ENCODE results near the gene COX7A2L.

Gene COX7A2L

DNA sequence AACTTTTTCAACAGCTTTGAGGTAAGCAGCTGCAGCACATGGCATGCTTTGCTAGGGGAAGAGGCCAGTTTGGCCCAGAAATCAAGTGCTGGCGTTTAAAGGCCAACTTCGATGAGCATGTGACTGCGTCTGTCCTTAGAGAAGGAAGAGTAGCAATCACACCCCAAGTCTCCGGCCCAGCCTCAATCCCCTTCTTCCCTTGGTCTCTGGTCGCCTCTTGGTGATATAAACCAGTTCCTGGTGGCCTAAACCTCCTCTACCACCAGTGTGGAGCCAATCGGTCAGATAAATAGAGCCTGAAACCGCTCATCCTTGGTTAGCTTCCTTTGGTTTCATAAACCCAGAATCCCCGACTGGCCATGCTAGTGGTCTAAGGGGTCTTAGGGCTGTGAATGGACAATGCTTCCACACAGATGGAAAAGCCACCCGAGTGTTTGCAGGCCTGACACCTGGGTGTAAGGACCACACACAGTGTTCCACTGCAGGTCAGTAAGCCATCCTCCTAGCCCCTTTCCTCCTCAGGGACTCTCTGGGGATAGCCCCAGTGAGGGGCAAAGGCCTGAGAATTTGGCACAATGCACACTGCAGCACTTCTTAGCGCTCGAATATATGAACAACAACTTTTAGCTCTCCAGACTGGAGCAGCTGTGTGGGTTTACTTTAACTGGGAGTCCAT is 23.0 kb upstream of the COX7A2L start:
- no peak for TF ChIP-seq FOXM1 (IDR thresholded peaks at IDR 0.05; ENCODE audit: borderline replicate concordance, low read depth)

DNA sequence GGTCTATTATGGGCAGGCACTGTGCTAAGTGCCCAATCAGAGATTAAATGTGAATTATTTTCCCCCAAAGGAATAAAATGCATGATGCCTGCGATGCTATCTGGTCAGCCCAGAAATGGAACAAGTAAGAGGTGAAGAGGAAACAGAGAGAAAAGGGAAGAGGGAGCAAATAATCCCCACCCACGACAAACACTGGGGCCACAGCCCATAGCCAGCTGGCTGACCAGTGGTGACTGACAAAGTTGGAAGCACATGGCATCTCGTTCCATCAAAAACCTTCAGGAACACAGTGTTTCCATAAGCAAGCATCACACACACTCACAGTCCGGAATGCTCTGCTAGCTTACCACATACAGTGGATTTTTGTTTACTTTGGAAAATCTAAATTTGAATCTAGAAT is 21.1 kb upstream of the COX7A2L start:
- TF ChIP-seq TAF1 (IDR thresholded peaks at IDR 0.05; ENCODE audit: low read depth) (no peak), EGR1 (IDR thresholded peaks at IDR 0.05) (no peak), ZBTB7A (IDR thresholded peaks at IDR 0.05; ENCODE audit: low read depth) (no peak), NFIC (IDR thresholded peaks at IDR 0.05) (no peak), CEBPB (IDR thresholded peaks at IDR 0.05) (no peak), YY1 (IDR thresholded peaks at IDR 0.05; ENCODE audit: low read depth) (no peak), EP300 (IDR thresholded peaks at IDR 0.05; ENCODE audit: borderline replicate concordance) (no peak)
- TF ChIP-seq, protein P1, sequence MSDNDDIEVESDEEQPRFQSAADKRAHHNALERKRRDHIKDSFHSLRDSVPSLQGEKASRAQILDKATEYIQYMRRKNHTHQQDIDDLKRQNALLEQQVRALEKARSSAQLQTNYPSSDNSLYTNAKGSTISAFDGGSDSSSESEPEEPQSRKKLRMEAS (IDR thresholded peaks at IDR 0.05) = no peak

DNA sequence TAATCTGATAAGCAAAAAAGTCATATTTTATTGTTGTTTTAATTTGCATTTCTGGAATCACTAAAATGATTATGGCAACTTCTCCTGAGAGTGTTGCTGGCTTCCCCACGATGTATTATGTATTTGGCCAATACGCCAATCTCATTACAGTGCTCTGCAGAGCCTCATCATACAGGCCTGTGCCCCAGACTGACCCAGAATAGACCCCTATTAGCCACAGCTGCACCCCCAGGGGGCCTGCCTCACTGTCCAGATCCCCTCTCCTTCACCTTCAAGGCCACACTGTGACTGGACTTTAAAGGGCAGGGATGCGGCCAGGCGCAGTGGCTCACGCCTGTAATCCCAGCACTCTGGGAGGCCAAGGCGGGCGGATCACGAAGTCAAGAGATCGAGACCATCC is 17.4 kb upstream of the COX7A2L start:
- TF ChIP-seq, protein P1 (IDR thresholded peaks at IDR 0.05) = no peak
- TF ChIP-seq, protein P2, sequence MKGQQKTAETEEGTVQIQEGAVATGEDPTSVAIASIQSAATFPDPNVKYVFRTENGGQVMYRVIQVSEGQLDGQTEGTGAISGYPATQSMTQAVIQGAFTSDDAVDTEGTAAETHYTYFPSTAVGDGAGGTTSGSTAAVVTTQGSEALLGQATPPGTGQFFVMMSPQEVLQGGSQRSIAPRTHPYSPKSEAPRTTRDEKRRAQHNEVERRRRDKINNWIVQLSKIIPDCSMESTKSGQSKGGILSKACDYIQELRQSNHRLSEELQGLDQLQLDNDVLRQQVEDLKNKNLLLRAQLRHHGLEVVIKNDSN (IDR thresholded peaks at IDR 0.05) = no peak
- no peak for TF ChIP-seq FOXM1 (IDR thresholded peaks at IDR 0.05; ENCODE audit: borderline replicate concordance, low read depth)
- TF ChIP-seq, protein P3, sequence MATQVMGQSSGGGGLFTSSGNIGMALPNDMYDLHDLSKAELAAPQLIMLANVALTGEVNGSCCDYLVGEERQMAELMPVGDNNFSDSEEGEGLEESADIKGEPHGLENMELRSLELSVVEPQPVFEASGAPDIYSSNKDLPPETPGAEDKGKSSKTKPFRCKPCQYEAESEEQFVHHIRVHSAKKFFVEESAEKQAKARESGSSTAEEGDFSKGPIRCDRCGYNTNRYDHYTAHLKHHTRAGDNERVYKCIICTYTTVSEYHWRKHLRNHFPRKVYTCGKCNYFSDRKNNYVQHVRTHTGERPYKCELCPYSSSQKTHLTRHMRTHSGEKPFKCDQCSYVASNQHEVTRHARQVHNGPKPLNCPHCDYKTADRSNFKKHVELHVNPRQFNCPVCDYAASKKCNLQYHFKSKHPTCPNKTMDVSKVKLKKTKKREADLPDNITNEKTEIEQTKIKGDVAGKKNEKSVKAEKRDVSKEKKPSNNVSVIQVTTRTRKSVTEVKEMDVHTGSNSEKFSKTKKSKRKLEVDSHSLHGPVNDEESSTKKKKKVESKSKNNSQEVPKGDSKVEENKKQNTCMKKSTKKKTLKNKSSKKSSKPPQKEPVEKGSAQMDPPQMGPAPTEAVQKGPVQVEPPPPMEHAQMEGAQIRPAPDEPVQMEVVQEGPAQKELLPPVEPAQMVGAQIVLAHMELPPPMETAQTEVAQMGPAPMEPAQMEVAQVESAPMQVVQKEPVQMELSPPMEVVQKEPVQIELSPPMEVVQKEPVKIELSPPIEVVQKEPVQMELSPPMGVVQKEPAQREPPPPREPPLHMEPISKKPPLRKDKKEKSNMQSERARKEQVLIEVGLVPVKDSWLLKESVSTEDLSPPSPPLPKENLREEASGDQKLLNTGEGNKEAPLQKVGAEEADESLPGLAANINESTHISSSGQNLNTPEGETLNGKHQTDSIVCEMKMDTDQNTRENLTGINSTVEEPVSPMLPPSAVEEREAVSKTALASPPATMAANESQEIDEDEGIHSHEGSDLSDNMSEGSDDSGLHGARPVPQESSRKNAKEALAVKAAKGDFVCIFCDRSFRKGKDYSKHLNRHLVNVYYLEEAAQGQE (IDR thresholded peaks at IDR 0.05; ENCODE audit: low read depth) = no peak
- TF ChIP-seq YY1 (IDR thresholded peaks at IDR 0.05; ENCODE audit: low read depth) = no peak
- TF ChIP-seq TAF1 (IDR thresholded peaks at IDR 0.05; ENCODE audit: low read depth) = no peak
- TF ChIP-seq TEAD4 (IDR thresholded peaks at IDR 0.05) = no peak
- TF ChIP-seq EP300 (IDR thresholded peaks at IDR 0.05; ENCODE audit: borderline replicate concordance) = no peak
- no peak for TF ChIP-seq ZBTB7A (IDR thresholded peaks at IDR 0.05; ENCODE audit: low read depth)
- TF ChIP-seq TCF12 (IDR thresholded peaks at IDR 0.05; ENCODE audit: low read depth) = no peak
- no peak for TF ChIP-seq EGR1 (IDR thresholded peaks at IDR 0.05)
- TF ChIP-seq CREB1 (IDR thresholded peaks at IDR 0.05; ENCODE audit: low read depth) = no peak
- TF ChIP-seq CEBPB (IDR thresholded peaks at IDR 0.05) = no peak
- no peak for TF ChIP-seq NFIC (IDR thresholded peaks at IDR 0.05)
- no peak for TF ChIP-seq RAD21 (IDR thresholded peaks at IDR 0.05; ENCODE audit: low read depth)

DNA sequence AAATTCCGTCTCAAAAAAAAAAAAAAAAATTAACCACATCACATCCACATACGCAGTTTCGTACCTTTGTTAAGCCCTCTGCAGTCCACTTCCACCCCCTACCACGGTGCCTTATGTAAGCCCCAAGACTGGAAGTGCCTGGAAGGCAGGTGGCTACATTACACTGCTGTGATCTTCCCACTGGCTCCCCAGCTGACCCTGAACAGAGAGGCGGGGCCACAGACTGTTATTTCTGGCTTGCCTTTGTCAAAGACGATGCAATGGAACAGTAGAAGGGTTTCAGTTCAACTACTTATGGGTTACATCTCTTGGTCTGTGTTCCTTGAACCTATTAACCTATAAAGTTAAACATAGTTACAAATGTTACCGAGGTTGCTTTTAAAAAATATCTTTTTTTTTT is 15.7 kb upstream of the COX7A2L start:
- TF ChIP-seq, protein P1 (IDR thresholded peaks at IDR 0.05) = no peak
- TF ChIP-seq, protein P3 (IDR thresholded peaks at IDR 0.05; ENCODE audit: low read depth) = no peak
- TF ChIP-seq TCF12 (IDR thresholded peaks at IDR 0.05; ENCODE audit: low read depth) (no peak), TEAD4 (IDR thresholded peaks at IDR 0.05) (no peak), CEBPB (IDR thresholded peaks at IDR 0.05) (no peak), CREB1 (IDR thresholded peaks at IDR 0.05; ENCODE audit: low read depth) (no peak), TAF1 (IDR thresholded peaks at IDR 0.05; ENCODE audit: low read depth) (no peak), ZBTB7A (IDR thresholded peaks at IDR 0.05; ENCODE audit: low read depth) (no peak), RAD21 (IDR thresholded peaks at IDR 0.05; ENCODE audit: low read depth) (no peak), FOXM1 (IDR thresholded peaks at IDR 0.05; ENCODE audit: borderline replicate concordance, low read depth) (no peak), EP300 (IDR thresholded peaks at IDR 0.05; ENCODE audit: borderline replicate concordance) (no peak), NFIC (IDR thresholded peaks at IDR 0.05) (no peak), YY1 (IDR thresholded peaks at IDR 0.05; ENCODE audit: low read depth) (no peak)
- TF ChIP-seq, protein P2 (IDR thresholded peaks at IDR 0.05) = no peak

DNA sequence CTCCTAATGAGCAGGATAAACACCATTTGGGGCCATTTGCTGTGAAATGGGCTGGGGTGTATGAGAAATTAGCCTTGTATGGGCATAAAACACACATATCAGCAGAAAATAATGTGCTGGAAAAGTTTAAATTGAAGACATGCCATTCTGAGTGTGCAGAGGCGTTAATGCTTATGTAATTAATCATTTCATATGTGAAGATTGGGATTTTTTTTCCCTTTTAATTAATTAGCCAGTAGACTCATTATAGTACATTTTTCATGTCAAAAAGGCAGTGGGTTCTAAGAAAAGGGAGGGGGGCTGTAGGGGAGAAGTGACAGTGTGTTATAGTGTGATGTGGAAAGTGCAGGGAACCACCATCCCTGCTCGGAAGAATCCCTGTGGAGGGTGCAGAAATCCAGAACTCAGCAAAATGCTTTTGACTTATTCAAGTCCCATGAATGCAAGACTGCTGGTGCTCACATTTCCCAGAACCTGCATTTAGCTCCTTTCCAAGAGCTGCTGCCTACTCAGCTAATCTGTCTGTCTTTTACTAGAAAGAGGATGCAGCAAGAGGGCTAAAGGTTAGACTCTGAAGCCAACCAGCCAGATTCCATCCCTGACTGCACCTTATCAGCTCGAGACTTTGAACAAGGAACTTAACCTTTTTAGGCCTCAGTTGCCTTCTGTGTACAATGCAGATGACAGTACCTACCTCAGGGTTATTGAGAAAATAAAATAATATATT is 11.6 kb upstream of the COX7A2L start:
- TF ChIP-seq TAF1 (IDR thresholded peaks at IDR 0.05; ENCODE audit: low read depth) (no peak), YY1 (IDR thresholded peaks at IDR 0.05; ENCODE audit: low read depth) (no peak)
- TF ChIP-seq, protein P1 (IDR thresholded peaks at IDR 0.05) = no peak

Measured in Ishikawa (cell line).